NT2/D1 (cell line): ENCODE results near the gene PLXNA4.

Experiments used
- DNase-seq: peaks from one replicate; pipeline ENCODE4 v3.0.0-alpha.2; 2011; ENCODE audit warnings: low read depth, low spot score
- H3K27me3 ChIP-seq: 2 replicates; pipeline ENCODE4 v1.6.0; 2011; ENCODE audit warnings: mild to moderate bottlenecking; ENCODE audit not compliant: insufficient read length, insufficient read depth
- H3K36me3 ChIP-seq: 2 replicates; pipeline ENCODE4 v1.6.1; 2011; ENCODE audit warnings: mild to moderate bottlenecking, low read length, mixed read lengths; ENCODE audit not compliant: insufficient read depth, insufficient read length
- H3K4me1 ChIP-seq: 2 replicates; pipeline ENCODE4 v1.5.1; 2011; ENCODE audit not compliant: insufficient read depth, insufficient read length
- H3K4me3 ChIP-seq: 2 replicates; pipeline ENCODE4 v1.5.1; 2011; ENCODE audit warnings: low read depth; ENCODE audit not compliant: insufficient read length
- H3K9ac ChIP-seq: 2 replicates; pipeline ENCODE4 v1.6.0; 2011; ENCODE audit warnings: low read depth; ENCODE audit not compliant: insufficient read length
- H3K9me3 ChIP-seq: 2 replicates; pipeline ENCODE4 v1.5.1; 2011; ENCODE audit warnings: mild to moderate bottlenecking, low read length; ENCODE audit not compliant: insufficient read depth
- SUZ12 ChIP-seq: IDR thresholded peaks from 2 replicates; pipeline ENCODE4 v1.6.1; 2011; ENCODE audit not compliant: insufficient read length, insufficient read depth; ENCODE audit errors: extremely low read depth
- YY1 ChIP-seq: IDR thresholded peaks from 2 replicates; pipeline ENCODE4 v1.6.1; 2011; ENCODE audit not compliant: insufficient read length, insufficient read depth
- ZNF274 ChIP-seq: IDR thresholded peaks from 2 replicates; pipeline ENCODE4 v1.6.1; 2011; ENCODE audit warnings: mild to moderate bottlenecking, low read depth, low read length

The PLXNA4 gene

DNA sequence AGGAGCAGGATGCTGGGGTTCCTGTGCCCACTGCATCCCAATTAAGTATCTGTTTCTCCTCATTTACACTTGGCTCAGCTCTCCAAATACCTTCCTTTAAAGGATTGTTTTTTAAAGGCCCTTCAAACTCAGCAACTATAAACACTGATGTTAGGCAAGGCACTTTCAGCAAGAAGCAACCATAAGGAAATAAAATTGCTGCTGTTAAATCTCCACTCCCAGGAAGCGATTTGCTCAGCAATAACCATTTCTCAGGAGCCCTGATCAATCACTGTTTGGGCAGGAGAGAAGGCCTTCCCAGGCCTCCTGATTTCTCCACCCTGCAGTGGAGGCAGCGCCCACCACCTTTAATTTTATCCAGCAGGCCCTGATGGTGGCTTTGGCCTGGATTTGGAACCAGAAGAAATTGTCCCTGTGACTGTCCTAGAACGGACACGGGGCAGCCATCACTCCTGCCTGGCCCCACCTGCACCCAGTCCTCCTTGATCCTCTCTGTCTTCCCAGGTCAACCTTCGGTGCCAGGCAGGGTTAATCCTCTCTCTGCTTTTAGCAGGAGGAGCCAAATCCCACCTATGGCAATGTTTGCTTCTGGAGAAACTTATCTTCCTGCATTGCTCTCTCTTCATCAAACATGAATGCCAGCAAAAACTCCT, 199.8 kb downstream of the PLXNA4 start:
- Histone ChIP-seq H3K36me3 (no peaks in the 10 kb centered on the region), H3K4me3 (no peak overlapping the region), H3K4me1 (no peaks in the 10 kb centered on the region), H3K27me3 (no peaks in the 10 kb centered on the region), H3K9me3 (no peaks in the 10 kb centered on the region), H3K9ac (no peak overlapping the region)
- TF ChIP-seq SUZ12 (no peak), ZNF274 (no peak), YY1 (no peak)
- no peak for DNase-seq

GRCh38 chr7:132373879-132374278, 202.4 kb downstream of the PLXNA4 start:
- TF ChIP-seq YY1 (no peak), ZNF274 (no peak), SUZ12 (no peak)
- H3K4me1 ChIP-seq: no peaks in the 10 kb centered on the region
- no peak for DNase-seq

DNA sequence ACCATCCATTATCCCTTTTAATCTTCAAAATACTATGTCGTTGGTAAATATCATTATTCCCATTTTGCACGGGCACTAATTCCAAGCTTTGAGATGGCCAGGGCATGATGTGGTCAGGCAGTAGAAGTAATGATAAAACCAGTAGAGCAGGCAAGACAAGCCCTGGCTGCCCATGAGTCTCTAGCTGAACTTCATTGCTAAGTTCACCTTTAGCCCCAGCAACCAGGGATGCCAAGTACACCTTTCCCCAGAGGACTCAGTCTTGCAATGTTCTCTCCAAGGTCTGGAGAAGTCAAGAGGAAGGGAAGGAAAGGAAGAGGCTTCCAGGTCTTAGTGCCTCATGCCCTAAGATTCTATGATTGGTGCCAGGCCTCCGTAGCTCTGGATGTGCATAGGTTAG, 203.2 kb downstream of the PLXNA4 start:
- H3K4me3 ChIP-seq: no peak overlapping the region
- peaks cover 4% of the 10 kb centered on the region for H3K4me1 ChIP-seq
- no peaks in the 10 kb centered on the region for H3K36me3 ChIP-seq
- H3K9me3 ChIP-seq: no peaks in the 10 kb centered on the region
- H3K9ac ChIP-seq: no peak overlapping the region
- no peaks in the 10 kb centered on the region for H3K27me3 ChIP-seq
- no peak for DNase-seq
- TF ChIP-seq SUZ12: no peak
- TF ChIP-seq ZNF274: no peak
- no peak for TF ChIP-seq YY1

More at GRCh38 chr7:132373879-132374278, 202.4 kb downstream of the PLXNA4 start:
- no peaks in the 10 kb centered on the region for H3K9me3 ChIP-seq
- no peak overlapping the region for H3K9ac ChIP-seq
- no peaks in the 10 kb centered on the region for H3K36me3 ChIP-seq
- H3K4me3 ChIP-seq: no peak overlapping the region
- H3K27me3 ChIP-seq: no peaks in the 10 kb centered on the region

GRCh38 chr7:132371948-132372347, 204.3 kb downstream of the PLXNA4 start:
- H3K9me3 ChIP-seq: no peaks in the 10 kb centered on the region
- no peak overlapping the region for H3K4me3 ChIP-seq
- H3K36me3 ChIP-seq: no peaks in the 10 kb centered on the region
- no peak overlapping the region for H3K9ac ChIP-seq
- TF ChIP-seq SUZ12 (no peak), YY1 (no peak), ZNF274 (no peak)
- peaks cover 4% of the 10 kb centered on the region for H3K4me1 ChIP-seq
- no peak for DNase-seq
- H3K27me3 ChIP-seq: no peaks in the 10 kb centered on the region

- no peak for TF ChIP-seq ZNF274
- H3K4me3 ChIP-seq: no peak overlapping the region
- H3K4me1 ChIP-seq: peaks cover 4% of the 10 kb centered on the region
- no peak overlapping the region for H3K9ac ChIP-seq
- no peak for DNase-seq
- no peaks in the 10 kb centered on the region for H3K27me3 ChIP-seq
- H3K36me3 ChIP-seq: no peaks in the 10 kb centered on the region
- H3K9me3 ChIP-seq: no peaks in the 10 kb centered on the region
Observed at GRCh38 chr7:132368246-132368900, 207.9 kb downstream of the PLXNA4 start.

GRCh38 chr7:132367795-132368194, 208.5 kb downstream of the PLXNA4 start:
- no peak overlapping the region for H3K9ac ChIP-seq
- H3K4me1 ChIP-seq: peaks cover 4% of the 10 kb centered on the region
- no peaks in the 10 kb centered on the region for H3K36me3 ChIP-seq
- no peaks in the 10 kb centered on the region for H3K9me3 ChIP-seq
- no peaks in the 10 kb centered on the region for H3K27me3 ChIP-seq
- H3K4me3 ChIP-seq: no peak overlapping the region
- no peak for DNase-seq
- no peak for TF ChIP-seq SUZ12
- no peak for TF ChIP-seq ZNF274
- no peak for TF ChIP-seq YY1

GRCh38 chr7:132367004-132367403, 209.3 kb downstream of the PLXNA4 start:
- H3K27me3 ChIP-seq: no peaks in the 10 kb centered on the region
- no peak overlapping the region for H3K9ac ChIP-seq
- H3K4me3 ChIP-seq: no peak overlapping the region

More at GRCh38 chr7:132367004-132367403, 209.3 kb downstream of the PLXNA4 start:
- Histone ChIP-seq H3K36me3 (no peaks in the 10 kb centered on the region), H3K4me1 (peaks cover 4% of the 10 kb centered on the region), H3K9me3 (no peaks in the 10 kb centered on the region)
- no peak for DNase-seq
- no peak for TF ChIP-seq ZNF274
- TF ChIP-seq YY1: no peak
- TF ChIP-seq SUZ12: no peak
